Measurements from ENCODE around the gene PDPK1. TPM values are rescaled to one million over a fixed set of nuclear protein-coding genes. Genes with fewer than 3 reads are reported as not detected.
A peak's percentile ranks its signal among the peaks of the same experiment; 100 is the strongest.
"Not testable (repeated sequence)": the region's sequence is repeated elsewhere in the genome, so short reads cannot be mapped to it uniquely, and the experiment has no call there.

PDPK1 gene
- total and polyA plus RNA-seq, 2 experiments from 2014 or later: 27.1 to 29.8 TPM

GRCh38 chr16:2598133-2598641, 60.4 kb downstream of the PDPK1 start:
- TF ChIP-seq CTCF (IDR thresholded peaks at IDR 0.05; ENCODE audit: poor library complexity): no peak
- TF ChIP-seq EZH2phosphoT487 (IDR thresholded peaks at IDR 0.05; ENCODE audit: low read depth, severe bottlenecking, unreplicated experiment): no peak
- TF ChIP-seq EZH2 (IDR thresholded peaks at IDR 0.05; ENCODE audit: borderline replicate concordance): no peak
- Histone ChIP-seq H3K4me3 (no peak overlapping the region), H3K79me2 (peaks cover 9% of the 10 kb centered on the region), H3K27me3 (no peaks in the 10 kb centered on the region), H2AFZ (no peak overlapping the region), H4K20me1 (ENCODE audit: insufficient read depth, poor library complexity, severe bottlenecking) (peaks cover 12% of the 10 kb centered on the region), H3K4me1 (ENCODE audit: insufficient read depth) (no peaks in the 10 kb centered on the region), H3K36me3 (replicated peaks; ENCODE audit: insufficient read depth, low read depth) (no peaks in the 10 kb centered on the region), H3K4me2 (no peak overlapping the region), H3K9me2 (replicated peaks; ENCODE audit: insufficient read depth) (no peaks in the 10 kb centered on the region), H3K9me3 (ENCODE audit: low read depth) (no peaks in the 10 kb centered on the region), H3K27ac (no peak overlapping the region)
- DNase-seq (ENCODE audit: low spot score): no peak
- over 99% methylated on average over 21 of the region's 21 CpGs for WGBS (ENCODE audit: low lambda C conversion rate, missing lambda C conversion rate)

GRCh38 chr16:2598723-2599122, 60.9 kb downstream of the PDPK1 start:
- Histone ChIP-seq H3K4me1 (ENCODE audit: insufficient read depth) (no peaks in the 10 kb centered on the region), H3K27me3 (no peaks in the 10 kb centered on the region), H3K9me3 (ENCODE audit: low read depth) (no peaks in the 10 kb centered on the region), H4K20me1 (ENCODE audit: insufficient read depth, poor library complexity, severe bottlenecking) (peaks cover 6% of the 10 kb centered on the region), H2AFZ (no peak overlapping the region), H3K4me3 (no peak overlapping the region), H3K9me2 (replicated peaks; ENCODE audit: insufficient read depth) (no peaks in the 10 kb centered on the region), H3K27ac (no peak overlapping the region), H3K4me2 (no peak overlapping the region), H3K36me3 (replicated peaks; ENCODE audit: insufficient read depth, low read depth) (no peaks in the 10 kb centered on the region), H3K79me2 (peaks cover 6% of the 10 kb centered on the region)
- WGBS (ENCODE audit: low lambda C conversion rate, missing lambda C conversion rate): 96% methylated on average over 9 of the region's 9 CpGs
- DNase-seq (ENCODE audit: low spot score): no peak
- TF ChIP-seq EZH2 (IDR thresholded peaks at IDR 0.05; ENCODE audit: borderline replicate concordance) (no peak), CTCF (IDR thresholded peaks at IDR 0.05; ENCODE audit: poor library complexity) (no peak), EZH2phosphoT487 (IDR thresholded peaks at IDR 0.05; ENCODE audit: low read depth, severe bottlenecking, unreplicated experiment) (no peak)

- not testable (repeated sequence) for H2AFZ ChIP-seq; H3K27ac ChIP-seq; H3K27me3 ChIP-seq; H3K9me2 ChIP-seq (replicated peaks; ENCODE audit: insufficient read depth); H3K4me1 ChIP-seq (ENCODE audit: insufficient read depth); DNase-seq (ENCODE audit: low spot score); H3K79me2 ChIP-seq; H4K20me1 ChIP-seq (ENCODE audit: insufficient read depth, poor library complexity, severe bottlenecking); H3K4me2 ChIP-seq; H3K36me3 ChIP-seq (replicated peaks; ENCODE audit: insufficient read depth, low read depth); H3K4me3 ChIP-seq; H3K9me3 ChIP-seq (ENCODE audit: low read depth)
- no CpG with 5 or more reads among the region's 6 CpGs for WGBS (ENCODE audit: low lambda C conversion rate, missing lambda C conversion rate)
These were observed 61.3 kb downstream of the PDPK1 start for GRCh38 chr16:2599165-2599564.

- H4K20me1 ChIP-seq (ENCODE audit: insufficient read depth, poor library complexity, severe bottlenecking); H3K4me3 ChIP-seq; H3K9me2 ChIP-seq (replicated peaks; ENCODE audit: insufficient read depth); H3K4me2 ChIP-seq; H3K79me2 ChIP-seq; H3K36me3 ChIP-seq (replicated peaks; ENCODE audit: insufficient read depth, low read depth); H3K9me3 ChIP-seq (ENCODE audit: low read depth); H3K27me3 ChIP-seq; H3K27ac ChIP-seq; DNase-seq (ENCODE audit: low spot score); H2AFZ ChIP-seq; H3K4me1 ChIP-seq (ENCODE audit: insufficient read depth): not testable (repeated sequence)
- 94% methylated on average over 12 of the region's 12 CpGs for WGBS (ENCODE audit: low lambda C conversion rate, missing lambda C conversion rate)
These were observed 62.0 kb downstream of the PDPK1 start for GRCh38 chr16:2599785-2600184.

GRCh38 chr16:2601301-2602025, 63.6 kb downstream of the PDPK1 start:
- not testable (repeated sequence) for DNase-seq (ENCODE audit: low spot score); H3K27ac ChIP-seq
- 86% methylated on average over 11 of the region's 12 CpGs for WGBS (ENCODE audit: low lambda C conversion rate, missing lambda C conversion rate)

GRCh38 chr16:2602175-2602574, 64.4 kb downstream of the PDPK1 start:
- over 99% methylated on average over 7 of the region's 7 CpGs for WGBS (ENCODE audit: low lambda C conversion rate, missing lambda C conversion rate)
- not testable (repeated sequence) for H3K4me1 ChIP-seq (ENCODE audit: insufficient read depth); H2AFZ ChIP-seq; H3K9me3 ChIP-seq (ENCODE audit: low read depth); H3K27me3 ChIP-seq; H4K20me1 ChIP-seq (ENCODE audit: insufficient read depth, poor library complexity, severe bottlenecking); H3K4me3 ChIP-seq; H3K36me3 ChIP-seq (replicated peaks; ENCODE audit: insufficient read depth, low read depth); DNase-seq (ENCODE audit: low spot score); H3K9me2 ChIP-seq (replicated peaks; ENCODE audit: insufficient read depth)
- Histone ChIP-seq H3K79me2 (peaks cover 15% of the 10 kb centered on the region), H3K4me2 (peak overlapping the region; percentile 74), H3K27ac (peak overlapping the region; percentile 79)

More at GRCh38 chr16:2601301-2602025, 63.6 kb downstream of the PDPK1 start:
- H2AFZ ChIP-seq; H3K4me2 ChIP-seq; H3K4me3 ChIP-seq; H4K20me1 ChIP-seq (ENCODE audit: insufficient read depth, poor library complexity, severe bottlenecking); H3K36me3 ChIP-seq (replicated peaks; ENCODE audit: insufficient read depth, low read depth); H3K9me3 ChIP-seq (ENCODE audit: low read depth); H3K4me1 ChIP-seq (ENCODE audit: insufficient read depth); H3K27me3 ChIP-seq; H3K9me2 ChIP-seq (replicated peaks; ENCODE audit: insufficient read depth): not testable (repeated sequence)
- peaks cover 15% of the 10 kb centered on the region for H3K79me2 ChIP-seq
